K562 (cell line): ENCODE measurements around the gene C7. TPM values are rescaled to one million over a fixed set of nuclear protein-coding genes. Genes with fewer than 3 reads are reported as not detected.

Source experiments
- ATAC-seq: fragments of 200-7000 bp; cut with Tn5 transposase; 3 replicates; pipeline ENCODE4 v1.9.1; 2020; ENCODE audit warnings: moderate library complexity
- BruUV-seq: library from RNA; stranded (reverse); fragments of 400-500 nt; replicated peaks from 2 replicates; lab custom pipeline; 2021; lab: Mats Ljungman, UMichigan
- CTCF ChIA-PET: fragments of 300-600 bp; formaldehyde crosslinking; extraction: SDS; loops from one replicate; lab custom pipeline; 2021; ENCODE audit warnings: low intra/inter-chr PET ratio; lab: Yijun Ruan, JAX
- POLR2A ChIA-PET: fragments of 300-600, 350-650 bp; sonication (Branson Sonifier 250); formaldehyde crosslinking; extraction: SDS; loops from one replicate; lab custom pipeline; 2021; ENCODE audit warnings: antibody characterized with exemption, inconsistent platforms; lab: Yijun Ruan, JAX
- DNase-seq, 4 experiments: peaks; one replicate each; pipeline versions ENCODE4 v3.0.0 to v3.0.0-alpha.2; 2011 to 2018; ENCODE audit warnings: low spot score in 3 of 4, mixed read lengths in 3 of 4; ENCODE audit errors: extremely low read depth in 1 of 4
- FAIRE-seq: peaks from 2 replicates; lab custom pipeline; 2011; peaks lifted over from hg19 to GRCh38; lab: Jason Lieb, UNC
- H2AFZ ChIP-seq: 2 replicates; pipeline ENCODE4 v1.6.0; 2011; ENCODE audit warnings: low read depth, low read length, control low read depth, inconsistent platforms
- H3K27ac ChIP-seq: fragments of 200-600 bp; 3 replicates; pipeline ENCODE4 v1.8.0; 2011; ENCODE audit warnings: low read depth, mild to moderate bottlenecking, control low read depth, inconsistent platforms, low read length, moderate library complexity, mixed read lengths; ENCODE audit errors: extremely low read depth
- H3K27me3 ChIP-seq, 2 experiments: fragments of 300-600 bp in 1 of 2; 2 replicates in 1 of 2; 3 replicates in 1 of 2; pipeline versions ENCODE4 v1.6.0 to v1.8.0; 2011; ENCODE audit warnings: inconsistent platforms in 2 of 2, low read length in 2 of 2, mild to moderate bottlenecking in 1 of 2, mixed read lengths in 1 of 2, moderate library complexity in 1 of 2; ENCODE audit not compliant: control insufficient read depth in 2 of 2, insufficient read depth in 2 of 2
- H3K36me3 ChIP-seq: fragments of 300-600 bp; 3 replicates; pipeline ENCODE4 v1.8.0; 2011; ENCODE audit warnings: mild to moderate bottlenecking, low read length, inconsistent platforms; ENCODE audit not compliant: control insufficient read depth, insufficient read depth
- H3K4me1 ChIP-seq, 2 experiments: fragments of 200-600 bp in 1 of 2; replicated peaks in 1 of 2; 2 replicates in 1 of 2; 3 replicates in 1 of 2; pipeline versions ENCODE4 v1.5.1 to v1.8.0; 2011; ENCODE audit warnings: inconsistent platforms in 2 of 2, low read length in 2 of 2, mild to moderate bottlenecking in 1 of 2, mixed read lengths in 1 of 2, moderate library complexity in 1 of 2; ENCODE audit not compliant: control insufficient read depth in 2 of 2, insufficient read depth in 2 of 2
- H3K4me2 ChIP-seq: 2 replicates; pipeline ENCODE4 v1.6.1; 2011; ENCODE audit warnings: low read length, control low read depth, inconsistent platforms, mixed read lengths; ENCODE audit not compliant: insufficient read depth
- H3K4me3 ChIP-seq: fragments of 200-600 bp; sonication (generic), shearing (Covaris generic); 2 replicates; pipeline ENCODE4 v1.5.1; 2016; ENCODE audit warnings: control low read depth, inconsistent platforms
- H3K79me2 ChIP-seq: fragments of 200-600 bp; 3 replicates; pipeline ENCODE4 v1.8.0; 2011; ENCODE audit warnings: low read length, inconsistent platforms; ENCODE audit not compliant: control insufficient read depth, insufficient read depth
- H3K9ac ChIP-seq, 2 experiments: 2 replicates each; pipeline versions ENCODE4 v1.6.0 to v1.6.1; 2011; ENCODE audit warnings: low read depth in 2 of 2, low read length in 2 of 2, control low read depth in 1 of 2, inconsistent platforms in 1 of 2, mild to moderate bottlenecking in 1 of 2, mixed read lengths in 1 of 2; ENCODE audit not compliant: insufficient read depth in 1 of 2
- H3K9me1 ChIP-seq: one replicate; pipeline ENCODE4 v1.6.0; 2011; ENCODE audit warnings: inconsistent platforms, mild to moderate bottlenecking, low read length, moderate library complexity; ENCODE audit not compliant: control insufficient read depth, insufficient read depth
- H3K9me3 ChIP-seq: replicated peaks from 2 replicates; pipeline ENCODE4 v1.5.1; 2011; ENCODE audit warnings: low read depth, low read length, inconsistent platforms; ENCODE audit not compliant: control insufficient read depth, insufficient read depth
- H4K20me1 ChIP-seq: replicated peaks from 2 replicates; pipeline ENCODE4 v1.6.1; 2011; ENCODE audit warnings: low read length, inconsistent platforms, mixed read lengths; ENCODE audit not compliant: control insufficient read depth, insufficient read depth
- BACH1 ChIP-seq: fragments of 200-800 bp; sonication (Bioruptor generic); IDR thresholded peaks from 2 replicates; pipeline ENCODE4 v1.6.1; 2016; ENCODE audit warnings: missing genetic modification characterization, missing compliant biosample characterization
- DMBX1 ChIP-seq: fragments of 250-450 bp; sonication (Bioruptor Pico); IDR thresholded peaks from 2 replicates; pipeline ENCODE4 v1.8.0; 2022; ENCODE audit warnings: inconsistent platforms, mild to moderate bottlenecking, moderate library complexity, borderline replicate concordance
- KLF13 ChIP-seq: fragments of 450-650 bp; IDR thresholded peaks from 2 replicates; pipeline ENCODE4 v1.6.1; 2016; ENCODE audit warnings: missing genetic modification characterization, low read depth, mild to moderate bottlenecking, missing compliant biosample characterization, moderate library complexity, borderline replicate concordance
- MAFK ChIP-seq: IDR thresholded peaks from 2 replicates; pipeline ENCODE4 v1.6.1; 2011; ENCODE audit warnings: low read length, improper control_type of control experiment
- PTBP1 ChIP-seq: fragments of 200-400 bp; formaldehyde crosslinking; IDR thresholded peaks from 2 replicates; pipeline ENCODE4 v1.6.1; 2017; ENCODE audit warnings: low read depth, low read length
- ZNF316 ChIP-seq: fragments of 450-650 bp; IDR thresholded peaks from 2 replicates; pipeline ENCODE4 v1.6.1; 2016
- ZNF780A ChIP-seq: fragments of 250-450 bp; sonication (Bioruptor Pico); IDR thresholded peaks from 2 replicates; pipeline ENCODE4 v1.5.0; 2021; ENCODE audit warnings: mild to moderate bottlenecking
- WGBS: fragments of 100-300 bp; shearing (Covaris generic); methylation state at CpG from one replicate; pipeline ENCODE4 v1.1.6; 2016; ENCODE audit warnings: low coverage, mixed read lengths; ENCODE audit not compliant: insufficient coverage; ENCODE audit errors: missing lambda C conversion rate; 5-methylcytosine and 5-hydroxymethylcytosine counted together
- in situ Hi-C: fragments of 300-500 bp; cut with MboI; formaldehyde crosslinking; loops from 4 replicates; pipeline ENCODE4 v1.15.0; 2018; ENCODE audit warnings: inconsistent platforms, mixed read lengths
- intact Hi-C: fragments of 100-400 bp; cut with micrococcal nuclease; formaldehyde crosslinking; loops from 2 replicates; pipeline ENCODE4 v1.14.2; 2022
- polyA plus RNA-seq, 8 experiments: library from polyadenylated mRNA; depleted of rRNA in 4 of 8; stranded (reverse) in 5 of 8; unstranded in 3 of 8; fragments of >200 nt; fragmentation: Nextera tagmentation in 2 of 8; fragmentation: Illumina TruSeq in 1 of 8; extraction: Ambion mirVana in 2 of 8; extraction: Trizol in 1 of 8; gene quantifications; 2 replicates each; pipeline versions ENCODE4 v1.2.1 to v1.2.3, GENCODE V29; 2011 to 2014; ENCODE audit warnings: inconsistent platforms in 1 of 8, missing spikeins in 1 of 8
- total RNA-seq, 7 experiments: library from RNA; depleted of rRNA in 6 of 7; stranded (reverse); fragments of >200 nt in 6 of 7; fragmentation: Illumina TruSeq in 2 of 7; extraction: Trizol in 2 of 7; gene quantifications; 2 replicates each; pipeline versions ENCODE4 v1.2.1 to v1.2.3, GENCODE V29; 2011 to 2021; ENCODE audit warnings: low replicate concordance in 1 of 7
- TF ChIP-seq, protein P1 (sequence below): sonication (generic); formaldehyde crosslinking; IDR thresholded peaks from 2 replicates; pipeline ENCODE4 v1.8.1; 2022; ENCODE audit warnings: missing genetic modification reagents
- TF ChIP-seq, protein P2 (sequence below): fragments of 250-450 bp; sonication (Bioruptor Pico); IDR thresholded peaks from 2 replicates; pipeline ENCODE4 v1.4.0; 2020
- TF ChIP-seq, protein P3 (sequence below): fragments of 150-350 bp; IDR thresholded peaks from 2 replicates; pipeline ENCODE4 v1.6.1; 2014; ENCODE audit warnings: low read depth, mild to moderate bottlenecking, low read length, borderline replicate concordance

The C7 gene
- total and polyA plus RNA-seq, 9 of the 15 experiments (the other 6 are each of a cell fraction or from before 2014, with no cell fraction given) = 0.82 TPM; not detected in 8

DNA sequence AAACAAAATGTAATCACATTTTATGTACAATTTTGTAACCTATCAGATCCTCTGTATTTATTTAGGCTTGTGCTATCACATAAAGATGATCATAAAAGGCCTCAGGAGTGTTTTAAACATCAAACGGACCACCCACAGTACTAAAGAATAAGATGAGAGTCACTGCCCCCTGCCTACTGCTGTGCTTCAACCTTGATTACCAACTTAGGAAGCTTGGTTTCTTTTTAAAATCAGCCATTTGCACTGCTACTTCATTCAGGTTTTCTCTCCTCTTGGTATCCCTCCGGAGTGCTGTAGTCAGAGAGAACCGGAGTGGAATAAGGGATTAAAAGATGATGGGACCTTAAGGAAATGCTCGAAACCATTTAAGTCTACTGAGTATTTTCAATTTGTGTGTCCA is 6.9 kb downstream of the C7 start:
- Histone ChIP-seq H4K20me1 (no peaks in the 10 kb centered on the region), H3K9me1 (no peaks in the 10 kb centered on the region), H3K27ac (no peak overlapping the region), H3K4me1 (no peaks in the 10 kb centered on the region), H3K27me3 (no peaks in the 10 kb centered on the region; a peak in 1 of 5 replicates), H3K4me2 (no peak overlapping the region), H2AFZ (no peak overlapping the region), H3K9me3 (no peaks in the 10 kb centered on the region), H3K36me3 (no peaks in the 10 kb centered on the region), H3K79me2 (no peaks in the 10 kb centered on the region), H3K9ac (no peak overlapping the region), H3K4me3 (no peak overlapping the region)
- no TSS peak for BruUV-seq
- intact Hi-C loops = no loop called here
- in situ Hi-C loops = no loop called here
- ChIA-PET CTCF (no interaction called here), POLR2A (interaction anchor here (0.6 kb wide), 1 partner anchor 161 kb away, joined by 3 read pairs; no protein-coding TSS in a partner anchor)
- no peak for DNase-seq
- FAIRE-seq = no peak
- 0% methylated on average over 4 of the region's 4 CpGs for WGBS
- no peak for TF ChIP-seq ZNF780A
- TF ChIP-seq, all 486 proteins: peak for 0
- ATAC-seq = no peak

DNA sequence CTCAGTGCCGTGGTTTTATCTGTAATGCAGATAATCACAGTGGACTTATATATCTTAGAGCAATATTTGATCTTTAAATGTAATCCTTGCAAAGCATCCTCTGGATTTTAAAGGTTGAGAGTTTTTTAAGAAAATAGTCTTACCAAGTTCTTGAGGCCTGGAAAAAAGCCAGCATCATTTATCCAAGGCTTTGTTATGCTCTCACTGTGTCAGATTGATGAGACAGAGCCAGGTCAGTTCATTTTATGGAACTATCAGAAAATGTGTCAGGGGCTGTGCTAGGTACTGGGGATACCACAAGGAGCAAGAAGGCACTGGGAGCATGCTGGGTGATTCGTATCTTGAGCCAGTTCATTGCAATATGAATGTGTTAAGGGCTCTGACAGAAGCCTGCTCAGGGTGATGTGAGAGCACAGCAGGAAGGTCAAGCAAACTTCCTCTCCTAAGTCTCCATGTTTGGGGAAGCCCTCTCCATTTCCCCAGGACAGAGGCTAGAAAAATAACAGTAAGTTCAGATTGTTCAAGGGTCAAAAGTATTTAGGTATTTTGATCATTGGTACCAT is 19.7 kb downstream of the C7 start:
- H2AFZ ChIP-seq = no peak overlapping the region
- no peaks in the 10 kb centered on the region for H3K9me3 ChIP-seq
- no peak for DNase-seq
- ChIA-PET POLR2A (no interaction called here), CTCF (no interaction called here)
- ATAC-seq = no peak; the same call in 2 of the 3 replicates
- no peak for FAIRE-seq
- no peaks in the 10 kb centered on the region for H3K79me2 ChIP-seq
- no peaks in the 10 kb centered on the region for H3K36me3 ChIP-seq
- H3K4me2 ChIP-seq = no peak overlapping the region
- H3K4me1 ChIP-seq = no peaks in the 10 kb centered on the region
- no peak overlapping the region for H3K4me3 ChIP-seq
- in situ Hi-C loops = no loop called here
- no TSS peak for BruUV-seq
- H3K27me3 ChIP-seq = no peaks in the 10 kb centered on the region
- H4K20me1 ChIP-seq = no peaks in the 10 kb centered on the region
- H3K9me1 ChIP-seq = no peaks in the 10 kb centered on the region
- intact Hi-C loops = no loop called here
- WGBS = 0% methylated on average over 2 of the region's 2 CpGs
- H3K9ac ChIP-seq = no peak overlapping the region
- no peak overlapping the region for H3K27ac ChIP-seq
- TF ChIP-seq ZNF316 (no peak), MAFK (no peak), BACH1 (no peak), PTBP1 (no peak), KLF13 (tag) (no peak), DMBX1 (CRISPR knock-in tag) (no peak)
- TF ChIP-seq, protein P1, sequence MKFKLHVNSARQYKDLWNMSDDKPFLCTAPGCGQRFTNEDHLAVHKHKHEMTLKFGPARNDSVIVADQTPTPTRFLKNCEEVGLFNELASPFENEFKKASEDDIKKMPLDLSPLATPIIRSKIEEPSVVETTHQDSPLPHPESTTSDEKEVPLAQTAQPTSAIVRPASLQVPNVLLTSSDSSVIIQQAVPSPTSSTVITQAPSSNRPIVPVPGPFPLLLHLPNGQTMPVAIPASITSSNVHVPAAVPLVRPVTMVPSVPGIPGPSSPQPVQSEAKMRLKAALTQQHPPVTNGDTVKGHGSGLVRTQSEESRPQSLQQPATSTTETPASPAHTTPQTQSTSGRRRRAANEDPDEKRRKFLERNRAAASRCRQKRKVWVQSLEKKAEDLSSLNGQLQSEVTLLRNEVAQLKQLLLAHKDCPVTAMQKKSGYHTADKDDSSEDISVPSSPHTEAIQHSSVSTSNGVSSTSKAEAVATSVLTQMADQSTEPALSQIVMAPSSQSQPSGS (CRISPR knock-in tag) = no peak
- TF ChIP-seq, protein P2, sequence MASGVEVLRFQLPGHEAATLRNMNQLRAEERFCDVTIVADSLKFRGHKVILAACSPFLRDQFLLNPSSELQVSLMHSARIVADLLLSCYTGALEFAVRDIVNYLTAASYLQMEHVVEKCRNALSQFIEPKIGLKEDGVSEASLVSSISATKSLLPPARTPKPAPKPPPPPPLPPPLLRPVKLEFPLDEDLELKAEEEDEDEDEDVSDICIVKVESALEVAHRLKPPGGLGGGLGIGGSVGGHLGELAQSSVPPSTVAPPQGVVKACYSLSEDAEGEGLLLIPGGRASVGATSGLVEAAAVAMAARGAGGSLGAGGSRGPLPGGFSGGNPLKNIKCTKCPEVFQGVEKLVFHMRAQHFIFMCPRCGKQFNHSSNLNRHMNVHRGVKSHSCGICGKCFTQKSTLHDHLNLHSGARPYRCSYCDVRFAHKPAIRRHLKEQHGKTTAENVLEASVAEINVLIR (CRISPR knock-in tag) = no peak
- TF ChIP-seq, protein P3, sequence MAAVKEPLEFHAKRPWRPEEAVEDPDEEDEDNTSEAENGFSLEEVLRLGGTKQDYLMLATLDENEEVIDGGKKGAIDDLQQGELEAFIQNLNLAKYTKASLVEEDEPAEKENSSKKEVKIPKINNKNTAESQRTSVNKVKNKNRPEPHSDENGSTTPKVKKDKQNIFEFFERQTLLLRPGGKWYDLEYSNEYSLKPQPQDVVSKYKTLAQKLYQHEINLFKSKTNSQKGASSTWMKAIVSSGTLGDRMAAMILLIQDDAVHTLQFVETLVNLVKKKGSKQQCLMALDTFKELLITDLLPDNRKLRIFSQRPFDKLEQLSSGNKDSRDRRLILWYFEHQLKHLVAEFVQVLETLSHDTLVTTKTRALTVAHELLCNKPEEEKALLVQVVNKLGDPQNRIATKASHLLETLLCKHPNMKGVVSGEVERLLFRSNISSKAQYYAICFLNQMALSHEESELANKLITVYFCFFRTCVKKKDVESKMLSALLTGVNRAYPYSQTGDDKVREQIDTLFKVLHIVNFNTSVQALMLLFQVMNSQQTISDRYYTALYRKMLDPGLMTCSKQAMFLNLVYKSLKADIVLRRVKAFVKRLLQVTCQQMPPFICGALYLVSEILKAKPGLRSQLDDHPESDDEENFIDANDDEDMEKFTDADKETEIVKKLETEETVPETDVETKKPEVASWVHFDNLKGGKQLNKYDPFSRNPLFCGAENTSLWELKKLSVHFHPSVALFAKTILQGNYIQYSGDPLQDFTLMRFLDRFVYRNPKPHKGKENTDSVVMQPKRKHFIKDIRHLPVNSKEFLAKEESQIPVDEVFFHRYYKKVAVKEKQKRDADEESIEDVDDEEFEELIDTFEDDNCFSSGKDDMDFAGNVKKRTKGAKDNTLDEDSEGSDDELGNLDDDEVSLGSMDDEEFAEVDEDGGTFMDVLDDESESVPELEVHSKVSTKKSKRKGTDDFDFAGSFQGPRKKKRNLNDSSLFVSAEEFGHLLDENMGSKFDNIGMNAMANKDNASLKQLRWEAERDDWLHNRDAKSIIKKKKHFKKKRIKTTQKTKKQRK = no peak
